IMR-90 (cell line): ENCODE measurements around the gene ACP4.

ENCODE experiments used
- CTCF ChIP-seq: conservative IDR thresholded peaks from 2 replicates; pipeline ENCODE4 v1.5.1; 2012; ENCODE audit warnings: mild to moderate bottlenecking, low read depth, low read length, improper control_type of control experiment
- RFX5 ChIP-seq: IDR thresholded peaks from 2 replicates; pipeline ENCODE4 v1.8.0; 2012; ENCODE audit warnings: low read depth, mild to moderate bottlenecking, low read length, moderate library complexity
- SMC3 ChIP-seq: fragments of 150-350 bp; IDR thresholded peaks from 2 replicates; pipeline ENCODE4 v1.6.1; 2016; ENCODE audit warnings: low read depth, mild to moderate bottlenecking, antibody characterized with exemption, low read length, moderate library complexity

GRCh38 chr19:50741179-50741933 lies 48.9 kb upstream of the ACP4 start:
- TF ChIP-seq CTCF (no peak), RFX5 (no peak), SMC3 (no peak)
